Activated CD8-positive, alpha-beta memory T cell treated with anti-CD3 and anti-CD28 coated beads for 36 hours (primary cell): ENCODE data around the gene PYDC1. TPM values are rescaled to one million over a fixed set of nuclear protein-coding genes. Genes with fewer than 3 reads are reported as not detected.
"Not testable (repeated sequence)": the region's sequence is repeated elsewhere in the genome, so short reads cannot be mapped to it uniquely, and the experiment has no call there.

ENCODE experiments used
- CTCF ChIA-PET: fragments of 350-600 bp; sonication (Branson Sonifier 250); formaldehyde crosslinking; loops from one replicate; lab custom pipeline; 2021; ENCODE audit warnings: antibody characterized with exemption; lab: Charles Lee
- POLR2A ChIA-PET: fragments of 350-600 bp; sonication (Branson Sonifier 250); formaldehyde crosslinking; loops from one replicate; lab custom pipeline; 2021; ENCODE audit warnings: antibody characterized with exemption; lab: Charles Lee
- total RNA-seq, 2 experiments: library from RNA; stranded (reverse); gene quantifications; one replicate each; pipeline ENCODE4 v1.2.3, GENCODE V29; 2021

PYDC1 gene
- total RNA-seq, 2 experiments from 2014 or later, result not detected

DNA sequence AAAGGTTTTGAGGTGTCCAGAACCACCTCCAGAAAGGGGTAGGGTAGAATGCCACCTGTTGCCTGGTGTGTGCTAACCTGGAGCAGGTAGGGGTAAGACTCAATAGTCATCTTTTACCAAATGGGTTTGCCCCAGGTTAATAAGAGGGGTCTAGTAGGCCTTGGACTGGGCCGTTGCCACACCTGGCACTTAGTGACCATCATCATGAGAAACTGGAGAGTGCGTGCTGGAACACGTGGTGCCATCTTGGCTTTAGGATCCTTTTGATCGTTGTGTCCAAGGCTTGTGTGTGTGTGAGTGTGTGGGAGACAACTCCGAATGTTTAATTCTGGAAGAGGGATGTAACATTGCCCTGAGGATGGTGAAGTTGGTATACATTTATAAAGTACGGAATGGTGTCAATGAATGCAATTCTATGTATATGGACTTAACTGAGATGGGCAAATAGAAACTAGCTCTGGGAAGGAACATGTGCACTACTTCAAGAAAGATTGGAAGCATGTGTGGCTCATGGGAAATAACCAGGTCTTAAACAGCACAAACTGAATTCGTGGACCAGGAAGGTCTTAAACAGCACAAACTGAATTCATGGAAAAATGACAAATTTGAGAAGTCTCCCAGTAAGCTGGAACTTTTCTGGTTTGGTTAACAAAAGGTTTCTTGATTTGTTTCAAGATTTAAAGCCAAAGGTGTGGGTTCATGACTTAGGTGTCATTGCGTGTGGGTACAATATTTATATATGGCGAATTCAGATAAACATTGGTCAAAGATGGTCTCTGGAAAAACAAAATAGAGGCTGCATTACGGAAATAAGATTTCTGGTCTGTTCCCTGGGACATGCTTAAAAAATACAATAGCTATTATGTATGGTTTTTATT is 29.8 kb downstream of the PYDC1 start:
- POLR2A ChIA-PET, result interaction anchor here (1.4 kb wide), 1 partner anchor 11 kb away, joined by 4 read pairs; no protein-coding TSS in a partner anchor
- CTCF ChIA-PET, result interaction anchor here (0.6 to 1.6 kb wide), 2 partner anchors 12 to 48 kb away, joined by 4 read pairs; no protein-coding TSS in a partner anchor

DNA sequence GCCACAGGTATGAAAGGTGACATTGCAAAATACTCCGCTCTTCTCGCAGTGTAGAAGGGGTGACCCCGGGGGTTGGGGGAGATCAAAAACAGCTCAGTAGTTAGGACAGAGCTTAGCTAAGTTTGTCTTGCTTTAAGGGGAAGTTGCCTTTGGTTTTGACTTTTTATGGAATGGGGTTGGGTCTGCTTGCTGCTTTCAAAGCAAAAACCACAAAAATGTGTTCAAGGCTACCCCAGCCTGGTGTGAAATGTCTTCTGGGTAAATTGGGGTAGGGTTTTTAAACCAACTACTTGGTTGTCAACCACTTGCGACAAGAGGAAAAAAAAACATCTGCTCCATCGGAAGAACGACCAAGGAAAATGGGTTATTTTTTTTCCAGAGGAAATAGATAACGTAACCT is 30.8 kb downstream of the PYDC1 start:
- ChIA-PET CTCF (no interaction called here), POLR2A (no interaction called here)

DNA sequence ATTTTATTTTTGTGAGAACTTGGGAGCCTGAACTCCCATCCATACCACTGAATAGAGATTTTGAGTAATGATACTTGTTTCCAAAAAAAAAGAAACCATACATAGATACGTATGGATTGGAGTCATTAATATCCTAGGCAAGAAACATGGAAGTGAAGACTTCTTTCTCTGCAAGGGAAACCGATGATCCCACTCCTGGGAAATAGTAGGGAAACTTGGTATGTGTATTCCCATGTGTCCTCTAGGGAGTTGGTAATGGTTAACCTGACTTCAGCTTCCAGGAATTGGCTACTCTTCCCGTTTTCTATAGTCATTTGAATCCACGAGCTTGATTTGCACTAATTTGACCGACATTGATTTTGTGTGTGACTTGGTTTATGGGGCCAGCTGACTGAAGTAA is 31.6 kb downstream of the PYDC1 start:
- CTCF ChIA-PET, result no interaction called here

DNA sequence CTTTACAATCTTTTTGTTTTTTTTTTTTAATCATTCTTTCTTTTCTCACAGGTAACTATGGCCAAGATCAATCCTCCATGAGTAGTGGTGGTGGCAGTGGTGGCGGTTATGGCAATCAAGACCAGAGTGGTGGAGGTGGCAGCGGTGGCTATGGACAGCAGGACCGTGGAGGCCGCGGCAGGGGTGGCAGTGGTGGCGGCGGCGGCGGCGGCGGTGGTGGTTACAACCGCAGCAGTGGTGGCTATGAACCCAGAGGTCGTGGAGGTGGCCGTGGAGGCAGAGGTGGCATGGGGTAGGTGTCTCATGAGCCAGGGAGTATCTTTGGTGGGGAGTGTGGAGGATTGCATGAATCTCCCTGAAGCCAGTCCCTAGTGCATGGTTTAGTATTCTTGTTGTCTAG is 32.0 kb downstream of the PYDC1 start:
- POLR2A ChIA-PET, result interaction anchor here (0.7 to 1.9 kb wide), 3 partner anchors 19 to 198 kb away, joined by 5 to 9 read pairs (median 7); no protein-coding TSS in a partner anchor
- CTCF ChIA-PET, result no interaction called here

More for the DNA sequence above, 31.6 kb downstream of the PYDC1 start:
- POLR2A ChIA-PET, result no interaction called here

DNA sequence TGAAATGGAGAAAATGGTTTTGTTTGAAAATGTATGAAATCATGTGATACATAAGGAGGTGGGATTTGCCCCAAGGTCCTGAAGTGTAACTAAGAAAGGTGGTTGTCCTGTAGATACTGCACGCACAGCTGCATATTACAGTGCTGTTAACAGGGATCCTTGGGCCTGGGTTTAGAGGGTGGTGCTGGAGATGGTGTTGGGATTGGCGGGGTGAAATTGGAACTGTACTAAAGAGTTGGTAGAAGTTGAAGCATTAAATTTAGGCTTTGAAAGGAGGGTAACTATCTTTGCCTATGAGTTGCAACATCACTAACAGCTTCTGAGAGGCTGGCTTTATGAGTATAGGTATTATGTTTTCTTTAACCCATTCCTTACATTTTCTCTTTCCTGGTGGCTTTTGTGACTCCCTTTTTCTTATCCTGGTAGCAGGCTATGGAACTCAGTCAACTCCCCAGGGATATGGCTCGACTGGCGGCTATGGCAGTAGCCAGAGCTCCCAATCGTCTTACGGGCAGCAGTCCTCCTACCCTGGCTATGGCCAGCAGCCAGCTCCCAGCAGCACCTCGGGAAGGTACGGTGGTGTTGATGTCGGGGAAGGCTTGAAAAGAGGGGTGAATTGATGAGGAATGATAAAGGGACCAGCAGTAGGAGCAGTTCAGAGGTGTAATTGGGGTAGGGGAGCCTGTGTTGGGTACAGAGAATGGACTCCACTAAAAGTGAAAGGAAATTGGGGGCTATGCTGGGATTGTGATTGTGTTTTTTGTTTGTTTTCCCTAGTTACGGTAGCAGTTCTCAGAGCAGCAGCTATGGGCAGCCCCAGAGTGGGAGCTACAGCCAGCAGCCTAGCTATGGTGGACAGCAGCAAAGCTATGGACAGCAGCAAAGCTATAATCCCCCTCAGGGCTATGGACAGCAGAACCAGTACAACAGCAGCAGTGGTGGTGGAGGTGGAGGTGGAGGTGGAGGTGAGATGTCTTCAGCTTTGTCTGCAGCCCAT is 33.2 kb downstream of the PYDC1 start:
- ChIA-PET CTCF (interaction anchor here (1.1 kb wide), 1 partner anchor 18 kb away, joined by 5 read pairs; no protein-coding TSS in a partner anchor), POLR2A (interaction anchor here (0.5 to 1.9 kb wide), 9 partner anchors 10 to 238 kb away, joined by 3 to 9 read pairs (median 4); partner anchors contain the start of gene KAT8)

DNA sequence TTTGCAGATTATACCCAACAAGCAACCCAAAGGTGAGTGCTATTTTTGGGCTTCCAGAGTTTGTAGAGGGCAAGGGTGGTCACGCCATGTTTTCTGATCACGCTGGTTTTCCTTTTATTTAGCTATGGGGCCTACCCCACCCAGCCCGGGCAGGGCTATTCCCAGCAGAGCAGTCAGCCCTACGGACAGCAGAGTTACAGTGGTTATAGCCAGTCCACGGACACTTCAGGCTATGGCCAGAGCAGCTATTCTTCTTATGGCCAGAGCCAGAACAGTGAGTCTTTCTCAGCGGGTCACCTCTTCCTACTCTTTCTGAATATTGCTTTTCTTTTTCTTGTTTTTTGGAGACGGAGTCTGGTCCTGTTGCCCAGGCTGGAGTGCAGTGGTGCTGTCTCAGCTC is 34.5 kb downstream of the PYDC1 start:
- ChIA-PET CTCF (interaction anchor here (0.7 to 1.4 kb wide), 5 partner anchors 16 to 276 kb away, joined by 3 to 7 read pairs (median 5); partner anchors contain the start of gene ARMC5), POLR2A (interaction anchor here (0.5 to 1.4 kb wide), 7 partner anchors 12 to 1058 kb away, joined by 3 to 6 read pairs (median 3); partner anchors contain the start of genes ARMC5, ZNF646 and ZNF668)

DNA sequence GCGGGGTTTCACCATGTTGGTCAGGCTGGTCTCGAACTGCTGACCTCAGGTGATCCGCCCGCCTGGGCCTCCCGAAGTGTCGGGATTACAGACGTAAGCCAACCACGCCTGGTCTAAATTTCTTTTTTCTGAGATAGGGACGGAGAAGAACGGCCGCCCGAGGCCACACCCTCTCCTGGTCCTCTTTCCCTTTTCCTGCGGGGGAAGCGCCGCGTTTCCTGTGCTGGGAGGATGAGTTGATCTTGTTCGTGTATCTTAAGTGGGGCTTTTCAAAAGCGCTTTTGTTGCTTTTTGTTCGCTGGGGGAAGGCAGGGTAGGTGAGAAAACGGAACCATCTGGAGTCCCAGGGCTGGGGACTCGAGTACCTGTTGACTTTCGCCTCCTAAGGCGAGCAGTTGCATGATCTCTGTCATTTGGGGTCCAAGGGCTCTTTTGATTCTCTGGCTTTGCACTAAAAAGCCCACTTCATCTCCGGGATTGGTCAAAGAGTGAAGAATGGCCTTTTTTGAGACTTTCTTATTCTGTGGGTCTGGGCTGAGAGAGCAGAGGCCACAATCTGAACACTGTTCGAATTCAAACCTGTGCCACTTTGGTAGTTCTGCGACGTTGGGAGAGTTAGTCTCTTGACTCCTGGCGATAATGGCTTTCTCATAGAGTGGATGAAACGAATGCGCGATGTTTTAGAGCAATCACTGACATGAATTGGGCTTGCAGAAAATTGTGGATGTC is 35.7 kb downstream of the PYDC1 start:
- ChIA-PET POLR2A (interaction anchor here (1.1 to 2.1 kb wide), 12 partner anchors 8 to 692 kb away, joined by 3 to 22 read pairs (median 4); partner anchors contain the start of genes ARMC5, KAT8, PYCARD and ZNF267), CTCF (interaction anchor here (0.7 to 1.2 kb wide), 4 partner anchors 9 to 262 kb away, joined by 3 to 5 read pairs (median 4); no protein-coding TSS in a partner anchor)

DNA sequence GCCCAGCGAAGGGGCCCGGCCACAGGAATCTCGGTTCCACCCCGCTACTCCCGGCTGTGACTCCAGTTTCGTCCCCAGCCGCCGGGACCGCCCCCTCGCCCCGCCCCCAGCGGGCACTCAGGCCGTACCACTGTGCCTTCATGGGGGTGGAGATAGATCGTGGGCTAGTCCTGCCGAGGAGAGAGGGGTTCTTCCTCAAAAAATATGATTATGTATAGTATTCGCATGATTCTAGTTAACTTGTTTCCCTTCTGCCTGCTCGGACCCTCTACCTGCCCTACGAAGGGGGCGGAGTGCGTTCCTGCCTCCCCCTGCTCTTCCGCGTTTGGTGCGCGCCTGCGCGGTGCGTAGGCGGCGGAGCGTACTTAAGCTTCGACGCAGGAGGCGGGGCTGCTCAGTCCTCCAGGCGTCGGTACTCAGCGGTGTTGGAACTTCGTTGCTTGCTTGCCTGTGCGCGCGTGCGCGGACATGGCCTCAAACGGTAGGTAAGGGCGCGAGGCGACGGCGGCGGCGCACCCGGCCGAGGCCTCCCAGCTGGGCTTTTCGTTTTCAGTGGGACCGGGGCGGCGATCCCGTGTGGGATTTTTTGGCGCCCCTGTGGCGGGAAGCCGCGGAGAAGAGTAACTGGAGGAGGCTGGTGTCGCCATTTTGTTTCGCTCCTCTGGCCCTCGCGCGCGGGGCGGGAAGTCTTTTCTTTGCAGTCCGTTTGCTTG is 37.0 kb downstream of the PYDC1 start, which contains the start of gene FUS:
Gene FUS, plus strand, starts transcription at position 393 of the 713 bp plus-strand sequence. Its CDS starts 76 bp downstream, at position 469.
- ChIA-PET CTCF (interaction anchor here (0.7 to 1.5 kb wide), 5 partner anchors 10 to 279 kb away, joined by 3 to 14 read pairs (median 4); partner anchors contain the start of gene ARMC5), POLR2A (interaction anchor here (0.5 to 2.1 kb wide), 22 partner anchors 10 to 1434 kb away, joined by 3 to 22 read pairs (median 4); partner anchors contain the start of genes ARMC5, KAT8, PYCARD and STX4)

DNA sequence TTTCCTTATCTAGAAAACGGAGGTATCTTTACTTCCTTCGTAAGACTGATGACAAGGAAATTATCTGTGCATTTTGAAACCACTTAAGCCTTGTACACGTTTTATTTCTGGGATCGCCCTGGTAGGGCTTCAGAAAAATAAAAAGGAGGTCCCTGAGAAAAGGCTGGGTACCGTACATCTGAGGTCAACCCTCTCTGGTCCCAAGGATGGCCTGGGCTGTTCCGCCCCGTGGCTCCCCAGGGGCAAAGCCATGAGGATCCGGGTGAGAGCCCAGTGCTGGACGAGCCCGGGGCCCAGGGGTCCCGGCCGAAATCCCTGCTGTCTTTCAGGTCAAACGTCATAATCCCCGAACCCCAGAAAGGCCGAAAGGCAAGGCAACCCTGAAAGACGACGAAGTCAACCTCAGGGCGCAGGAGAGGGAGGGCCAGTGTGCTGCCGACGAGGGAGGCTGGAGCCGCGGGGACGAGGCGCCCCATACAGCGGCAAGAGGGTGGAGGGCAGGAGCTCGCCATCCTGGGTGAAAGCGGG is 37.7 kb downstream of the PYDC1 start:
- ChIA-PET CTCF (interaction anchor here (0.7 to 1.5 kb wide), 3 partner anchors 37 to 280 kb away, joined by 3 to 14 read pairs (median 4); partner anchors contain the start of gene ARMC5), POLR2A (interaction anchor here (0.6 to 2.1 kb wide), 14 partner anchors 10 to 1433 kb away, joined by 3 to 22 read pairs (median 4); partner anchors contain the start of genes KAT8, PYCARD, STX4 and ZNF646)

DNA sequence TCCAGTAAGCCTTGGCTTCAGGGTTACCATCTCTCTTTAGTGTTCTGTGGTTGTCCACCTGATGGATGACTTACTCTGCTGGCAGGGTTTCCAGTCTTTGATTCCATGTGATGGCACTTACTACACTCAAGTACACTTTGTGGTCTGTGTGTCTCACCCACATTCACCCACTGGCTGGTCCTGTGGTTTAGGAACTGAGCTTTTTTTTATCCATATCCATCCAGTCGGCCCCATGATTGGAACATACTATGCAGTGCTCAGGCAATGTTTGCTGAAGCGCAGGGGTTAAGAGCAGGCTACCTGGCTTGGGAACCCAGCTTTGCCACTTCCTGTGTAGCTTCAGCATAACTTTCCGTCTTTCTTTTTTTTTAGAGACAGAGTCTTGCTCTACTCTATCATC is 39.8 kb downstream of the PYDC1 start:
- POLR2A ChIA-PET, result interaction anchor here (0.8 to 1.3 kb wide), 2 partner anchors 35 to 59 kb away, joined by 4 read pairs; partner anchors contain the start of gene KAT8
- CTCF ChIA-PET, result interaction anchor here (1.2 to 2.1 kb wide), 3 partner anchors 13 to 35 kb away, joined by 3 to 11 read pairs (median 3); no protein-coding TSS in a partner anchor

DNA sequence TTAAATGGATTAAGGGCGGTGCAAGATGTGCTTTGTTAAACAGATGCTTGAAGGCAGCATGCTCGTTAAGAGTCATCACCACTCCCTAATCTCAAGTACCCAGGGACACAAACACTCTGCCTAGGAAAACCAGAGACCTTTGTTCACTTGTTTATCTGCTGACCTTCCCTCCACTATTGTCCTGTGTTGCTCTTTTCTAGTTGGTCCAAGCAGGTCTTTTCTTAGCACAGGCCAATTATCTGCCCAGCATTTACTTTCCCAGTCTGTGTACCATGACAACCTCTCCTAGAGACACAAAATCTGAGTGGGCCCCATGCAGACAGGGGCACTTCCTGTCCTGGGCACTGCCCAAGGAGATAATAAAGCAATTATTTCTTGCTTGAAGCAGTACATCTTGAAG is 46.9 kb downstream of the PYDC1 start:
- POLR2A ChIA-PET, result not testable (repeated sequence)
- CTCF ChIA-PET, result interaction anchor here (0.6 kb wide), 1 partner anchor 16 kb away, joined by 3 read pairs; no protein-coding TSS in a partner anchor

DNA sequence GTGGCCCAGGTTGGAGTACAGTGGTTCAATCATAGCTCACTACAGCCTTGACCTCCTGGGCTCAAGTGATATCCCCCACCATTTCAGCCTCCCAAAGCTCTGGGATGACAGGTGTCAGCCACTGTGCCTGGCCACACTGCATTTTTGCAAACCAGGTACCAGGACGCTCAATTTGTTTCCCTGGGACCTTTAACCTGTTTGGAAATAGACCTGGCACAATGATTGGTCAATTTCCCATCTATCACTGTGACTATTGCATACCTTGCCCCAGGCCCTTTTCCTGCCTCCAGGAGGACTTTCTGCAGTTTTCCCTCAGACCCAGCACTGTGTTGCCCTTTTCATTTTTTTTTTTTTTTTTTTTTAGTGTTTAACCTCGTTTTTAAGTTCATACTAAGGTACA is 48.1 kb downstream of the PYDC1 start:
- ChIA-PET CTCF (no interaction called here), POLR2A (no interaction called here)

DNA sequence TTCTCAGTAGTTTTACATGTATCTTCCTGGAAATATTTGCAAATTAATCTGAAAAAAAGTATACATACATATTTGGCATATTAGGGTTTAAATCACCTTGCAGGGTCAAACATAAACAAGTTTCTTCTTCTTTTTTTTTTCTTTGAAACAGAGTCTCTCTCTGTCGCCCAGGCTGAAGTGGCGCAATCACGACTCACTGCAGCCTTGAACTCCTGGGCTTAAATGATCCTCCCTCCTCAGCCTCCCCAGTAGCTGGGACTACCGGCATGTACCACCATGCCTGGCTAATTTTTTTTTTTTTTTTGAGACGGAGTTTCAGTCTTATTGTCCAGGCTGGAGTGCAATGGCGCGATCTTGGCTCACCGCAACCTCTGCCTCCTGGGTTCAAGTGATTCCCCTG is 49.6 kb downstream of the PYDC1 start:
- ChIA-PET CTCF (no interaction called here), POLR2A (no interaction called here)
